Fibroblast of gingiva (primary cell): ENCODE measurements around the gene TOR1AIP1.

Experiments
- DNase-seq: peaks from one replicate; pipeline ENCODE4 v3.0.0-alpha.2; 2011; ENCODE audit warnings: low read depth

The TOR1AIP1 gene

GRCh38 chr1:179881642-179882252 lies 338 bp upstream of the TOR1AIP1 start:
- peak; percentile 98 for DNase-seq

GRCh38 chr1:179883040-179883744 lies 1.1 kb downstream of the TOR1AIP1 start:
- no peak for DNase-seq

- DNase-seq = no peak
Measured at GRCh38 chr1:179883745-179884138, 1.7 kb downstream of the TOR1AIP1 start.

GRCh38 chr1:179888071-179888470 lies 6.0 kb downstream of the TOR1AIP1 start:
- no peak for DNase-seq

- DNase-seq = no peak
Measured at GRCh38 chr1:179889589-179889988, 7.5 kb downstream of the TOR1AIP1 start.

GRCh38 chr1:179910934-179911333 lies 28.8 kb downstream of the TOR1AIP1 start:
- DNase-seq = no peak

- no peak for DNase-seq
Measured at GRCh38 chr1:179911812-179912211, 29.7 kb downstream of the TOR1AIP1 start.

GRCh38 chr1:179917601-179918429 lies 35.7 kb downstream of the TOR1AIP1 start:
- no peak for DNase-seq

GRCh38 chr1:179921472-179921871 lies 39.4 kb downstream of the TOR1AIP1 start:
- DNase-seq = no peak

GRCh38 chr1:179921981-179922872 lies 40.1 kb downstream of the TOR1AIP1 start:
- no peak for DNase-seq

GRCh38 chr1:179923029-179923428 lies 40.9 kb downstream of the TOR1AIP1 start:
- no peak for DNase-seq

- DNase-seq = no peak
Measured at GRCh38 chr1:179924268-179924667, 42.2 kb downstream of the TOR1AIP1 start.

- DNase-seq = no peak
Measured at GRCh38 chr1:179925302-179925701, 43.2 kb downstream of the TOR1AIP1 start.

- DNase-seq = peak; percentile 83
Measured at GRCh38 chr1:179925922-179926849, 44.1 kb downstream of the TOR1AIP1 start.

GRCh38 chr1:179926850-179927205 lies 44.7 kb downstream of the TOR1AIP1 start:
- no peak for DNase-seq

GRCh38 chr1:179929955-179930798 lies 48.1 kb downstream of the TOR1AIP1 start:
- DNase-seq = no peak

GRCh38 chr1:179930867-179931266 lies 48.8 kb downstream of the TOR1AIP1 start:
- no peak for DNase-seq

GRCh38 chr1:179933219-179933618 lies 51.1 kb downstream of the TOR1AIP1 start:
- DNase-seq = no peak

GRCh38 chr1:179935909-179936496 lies 53.9 kb downstream of the TOR1AIP1 start:
- DNase-seq = no peak
